ENCODE results near the gene MBP.

The MBP gene

GRCh38 chr18:77132369-77133050, at the start of gene MBP:
TSS of gene MBP (minus strand) at chr18:77132783. CDS start at chr18:77105261, 27,522 bp downstream.
- DNase-seq, result no peak

DNA sequence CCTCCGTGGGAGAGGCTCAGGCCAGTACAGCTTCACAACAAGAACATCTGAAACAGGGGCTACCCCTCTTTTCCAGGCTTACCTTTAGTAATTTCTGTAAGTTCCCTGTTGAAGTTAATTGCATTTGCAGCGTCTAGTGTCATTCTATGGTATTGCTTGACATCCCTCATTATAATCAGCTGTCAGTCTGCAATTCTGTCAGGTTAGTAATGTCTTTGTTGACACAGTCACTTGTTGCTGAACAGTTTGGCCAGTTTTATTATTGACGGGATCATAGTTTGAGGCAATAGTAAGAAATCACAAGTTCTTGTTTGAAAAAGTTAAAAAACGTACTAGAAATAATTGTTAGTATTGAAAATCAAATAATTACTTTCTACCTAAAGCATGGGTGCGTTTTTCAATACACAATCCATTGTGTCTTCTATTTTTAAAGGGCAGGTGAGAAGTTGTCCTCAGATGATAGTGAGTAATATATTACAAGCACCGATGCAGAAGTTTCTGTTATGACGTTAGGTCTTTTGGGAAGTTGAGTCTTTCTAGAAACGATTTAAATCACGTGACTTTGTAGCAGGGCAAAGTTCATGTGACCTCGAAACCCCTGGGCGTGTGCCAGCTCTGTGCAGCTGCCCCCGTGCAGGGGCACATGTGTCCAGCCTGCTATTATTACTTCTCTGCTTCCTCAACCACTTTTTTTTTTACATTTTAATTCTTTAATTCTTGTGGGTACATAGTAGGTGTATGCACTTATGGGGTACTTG, 49.5 kb upstream of the MBP start:
- DNase-seq, result no peak

- DNase-seq, result no peak
These were observed 46.0 kb upstream of the MBP start for GRCh38 chr18:77178559-77178958.

- no peak for DNase-seq
These were observed 44.4 kb upstream of the MBP start for GRCh38 chr18:77177009-77177408.

DNA sequence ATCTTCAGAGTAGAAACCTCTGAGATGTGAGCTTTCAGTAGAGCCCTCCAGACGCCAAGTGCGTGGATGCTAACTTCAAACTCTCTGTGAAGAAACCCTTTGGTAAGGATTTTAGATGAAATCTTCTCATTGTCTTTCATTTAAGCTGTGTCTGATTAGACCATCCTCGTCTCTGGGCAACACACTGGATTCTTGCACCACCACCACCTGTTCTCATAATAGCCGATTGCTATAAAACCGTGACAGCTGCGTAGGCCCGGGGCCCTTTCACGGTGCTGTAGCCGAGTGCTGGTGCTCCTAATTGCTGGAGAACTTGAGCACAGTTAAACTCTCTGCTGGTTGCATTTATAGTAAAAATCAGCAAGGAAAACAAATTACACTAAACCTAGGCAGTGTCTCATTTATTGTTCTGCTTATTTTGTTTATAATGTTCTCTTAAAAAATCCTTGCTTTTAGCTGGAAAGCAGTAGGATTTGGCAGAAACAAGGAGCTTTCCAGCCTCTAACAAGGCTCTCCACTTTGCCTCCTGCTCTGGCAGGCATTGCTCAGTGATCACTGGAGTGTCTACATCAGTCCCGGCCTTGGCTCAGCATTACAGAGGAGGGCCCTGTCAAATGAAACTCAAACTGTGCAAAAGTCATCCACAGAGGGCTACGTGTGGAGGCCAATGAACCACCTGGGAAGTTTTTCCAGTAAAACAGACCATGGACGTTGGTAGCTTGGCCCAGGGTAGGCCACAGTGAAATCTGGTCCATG, 40.9 kb upstream of the MBP start:
- no peak for DNase-seq

GRCh38 chr18:77170890-77171410, 38.4 kb upstream of the MBP start:
- no peak for DNase-seq

DNA sequence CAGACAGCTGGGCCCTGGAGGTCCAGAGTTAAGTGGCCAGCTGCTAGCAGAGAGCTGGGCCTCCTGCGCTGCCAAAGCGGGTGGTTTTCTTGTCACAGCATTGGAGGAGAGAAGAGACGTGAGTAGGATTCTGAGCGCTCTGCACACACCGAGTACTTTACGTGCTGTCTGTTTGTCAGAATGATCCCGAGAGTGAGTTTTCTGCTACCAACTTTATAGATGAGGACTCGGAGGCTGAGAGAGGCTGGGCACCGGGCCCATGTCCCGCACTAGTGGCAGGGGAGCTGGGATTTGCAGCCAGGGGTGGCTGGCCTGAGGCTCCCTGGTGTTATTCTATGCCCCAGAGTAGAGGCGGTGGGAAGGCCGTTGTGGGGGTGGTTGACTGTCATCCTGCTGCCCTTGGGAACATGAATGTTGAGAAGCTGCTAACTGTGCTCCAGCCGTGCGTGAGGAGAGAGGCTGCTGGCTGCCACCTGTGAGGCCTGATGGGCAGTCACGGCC, 36.3 kb upstream of the MBP start:
- DNase-seq, result no peak

- no peak for DNase-seq
These were observed 34.7 kb upstream of the MBP start for GRCh38 chr18:77167251-77167650.

DNA sequence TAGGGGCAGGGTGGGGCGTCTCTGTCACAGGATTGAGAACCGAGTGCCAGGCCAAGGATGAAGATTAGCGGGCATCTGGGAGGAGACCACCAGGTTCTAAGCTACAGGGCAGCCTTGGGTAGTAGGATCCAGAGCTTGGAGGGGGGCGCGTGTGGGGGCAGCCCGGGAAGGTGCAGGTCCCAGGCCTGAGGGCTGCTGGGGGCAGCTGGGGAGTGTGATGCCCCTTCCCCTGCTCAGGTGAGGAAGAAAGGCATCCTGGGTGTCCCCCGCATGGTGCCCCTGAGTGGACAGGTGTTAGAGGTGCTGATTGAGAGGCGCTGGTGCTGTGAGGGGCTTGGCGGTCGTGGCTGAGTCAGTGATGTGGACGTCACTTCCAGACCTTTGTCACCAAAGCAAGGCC, 33.9 kb upstream of the MBP start:
- no peak for DNase-seq

GRCh38 chr18:77165503-77166188, 33.1 kb upstream of the MBP start:
- no peak for DNase-seq

- no peak for DNase-seq
These were observed 32.3 kb upstream of the MBP start for GRCh38 chr18:77164763-77165485.

DNA sequence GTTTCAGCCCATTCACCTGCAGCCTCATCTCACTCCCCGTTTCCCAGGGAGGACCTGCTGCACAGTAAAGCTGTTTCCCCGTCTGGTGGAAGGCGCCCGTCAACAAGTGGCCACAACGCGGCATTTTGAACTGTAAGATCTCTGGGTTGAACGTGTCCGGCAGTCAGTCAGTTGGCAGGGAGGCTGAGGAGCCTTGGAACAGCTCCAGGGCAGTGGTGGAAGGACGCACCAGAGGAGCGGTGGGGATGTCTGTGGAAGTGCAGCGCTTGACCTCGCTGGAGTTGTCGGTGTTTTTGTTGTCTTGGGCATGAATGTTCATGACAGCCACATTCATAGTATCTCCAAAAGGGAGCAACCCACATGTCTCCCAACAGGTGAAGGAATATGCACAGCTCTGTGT, 31.4 kb upstream of the MBP start:
- no peak for DNase-seq

GRCh38 chr18:77162580-77162979, 30.0 kb upstream of the MBP start:
- no peak for DNase-seq

- DNase-seq, result no peak
These were observed 29.4 kb upstream of the MBP start for GRCh38 chr18:77161961-77162360.

- DNase-seq, result no peak
These were observed 28.8 kb upstream of the MBP start for GRCh38 chr18:77161383-77161782.

DNA sequence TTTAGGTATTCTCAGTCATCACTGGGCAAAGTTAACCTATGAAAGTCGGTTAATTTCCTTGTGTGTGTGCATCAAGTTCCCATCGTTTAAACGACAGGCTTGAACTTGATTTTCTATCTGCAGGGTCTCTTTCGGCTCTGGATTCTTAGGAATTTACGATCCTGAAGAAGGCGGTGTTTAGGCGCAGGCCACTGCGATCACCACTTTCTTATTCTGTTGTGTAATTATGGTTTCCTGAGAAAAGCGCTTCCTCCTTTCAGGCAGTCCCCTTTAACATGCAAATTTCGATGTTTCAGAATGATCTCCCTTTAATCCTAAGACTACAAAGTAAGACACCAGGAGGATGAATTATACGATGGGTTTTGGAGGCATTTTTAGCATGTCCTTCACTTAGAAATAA, 27.9 kb upstream of the MBP start:
- no peak for DNase-seq

GRCh38 chr18:77157312-77157711, 24.7 kb upstream of the MBP start:
- no peak for DNase-seq

DNA sequence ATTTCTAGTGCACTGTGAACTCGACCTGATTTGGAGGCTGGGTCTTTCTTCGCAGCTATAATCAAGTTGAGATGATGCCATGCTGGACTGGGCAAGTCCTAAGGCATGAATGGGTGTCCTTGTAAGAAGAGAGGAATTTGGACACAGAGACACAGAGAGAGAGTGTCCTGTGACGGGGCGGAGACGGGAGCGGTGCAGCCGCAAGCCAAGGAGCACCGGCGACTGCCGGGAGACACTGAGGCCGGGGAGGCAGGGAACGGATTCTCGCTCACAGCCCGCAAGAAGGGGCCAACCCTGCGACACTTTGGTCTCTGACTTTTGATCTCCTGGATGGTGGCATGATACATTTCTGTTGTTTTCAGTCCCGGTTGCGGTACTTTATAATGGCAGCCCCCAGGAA, 22.4 kb upstream of the MBP start:
- no peak for DNase-seq

DNA sequence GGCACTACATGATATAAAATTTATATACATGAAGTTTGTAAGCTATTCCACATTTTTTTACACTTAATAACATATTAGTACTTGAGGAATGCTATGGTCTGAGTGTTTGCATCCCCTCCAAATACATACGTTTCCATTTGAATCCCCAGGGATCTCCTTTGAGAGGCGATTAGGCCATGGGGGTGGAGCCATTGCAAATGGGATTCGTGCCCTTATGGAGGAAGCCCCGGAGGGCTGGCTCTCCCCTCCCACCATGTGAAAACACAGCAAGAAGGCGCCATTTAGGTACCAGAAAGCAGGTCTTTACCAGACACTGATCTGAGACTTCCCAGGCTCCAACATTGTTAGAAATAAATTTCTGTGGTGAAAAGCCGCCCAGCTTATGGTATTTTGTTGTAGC, 20.8 kb upstream of the MBP start:
- no peak for DNase-seq

- no peak for DNase-seq
These were observed 19.4 kb upstream of the MBP start for GRCh38 chr18:77151772-77152520.

- no peak for DNase-seq
These were observed 18.6 kb upstream of the MBP start for GRCh38 chr18:77151033-77151771.
